SK-N-SH (cell line): ENCODE results near the gene UCMA. TPM values are rescaled to one million over a fixed set of nuclear protein-coding genes. Genes with fewer than 3 reads are reported as not detected.

ENCODE experiments used
- CTCF ChIA-PET: fragments of 300-600, 350-600 bp; formaldehyde crosslinking; extraction: SDS; loops from one replicate; lab custom pipeline; 2021; lab: Yijun Ruan, JAX
- POLR2A ChIA-PET: fragments of 350-600 bp; sonication (Branson Sonifier 250); formaldehyde crosslinking; extraction: SDS; loops from one replicate; lab custom pipeline; 2020; ENCODE audit warnings: antibody characterized with exemption, inconsistent platforms; lab: Yijun Ruan, JAX
- DNase-seq: peaks from one replicate; pipeline ENCODE4 v3.0.0; 2012
- H2AFZ ChIP-seq: fragments of 200-600 bp; sonication (generic); 2 replicates; pipeline ENCODE4 v1.8.1; 2016; ENCODE audit warnings: antibody characterized with exemption, mild to moderate bottlenecking, low read depth
- H3F3A ChIP-seq: fragments of 200-600 bp; sonication (generic); replicated peaks from 2 replicates; pipeline ENCODE3; 2016; ENCODE audit warnings: antibody characterized with exemption, mild to moderate bottlenecking; ENCODE audit not compliant: insufficient read depth
- H3K27ac ChIP-seq, 2 experiments: fragments of 200-500 bp in 1 of 2; fragments of 200-600 bp in 1 of 2; sonication (Bioruptor generic) in 1 of 2; sonication (generic), shearing (Covaris generic) in 1 of 2; 2 replicates each; pipeline versions ENCODE4 v1.5.1 to v1.6.1; 2014 to 2016; ENCODE audit warnings: low read depth in 2 of 2, inconsistent platforms in 1 of 2, low read length in 1 of 2, mild to moderate bottlenecking in 1 of 2, mixed read lengths in 1 of 2
- H3K27me3 ChIP-seq: fragments of 200-600 bp; sonication (generic), shearing (Covaris generic); 2 replicates; pipeline ENCODE4 v1.6.1; 2016; ENCODE audit warnings: mixed run types; ENCODE audit not compliant: insufficient read depth
- H3K36me3 ChIP-seq, 2 experiments: fragments of 200-500 bp in 1 of 2; fragments of 200-600 bp in 1 of 2; sonication (Bioruptor generic) in 1 of 2; sonication (generic) in 1 of 2; replicated peaks in 1 of 2; 2 replicates each; pipeline versions ENCODE3 to v1.5.1; 2014 to 2016; ENCODE audit warnings: low read length in 1 of 2, mild to moderate bottlenecking in 1 of 2; ENCODE audit not compliant: insufficient read depth in 2 of 2, control insufficient read depth in 1 of 2
- H3K4me1 ChIP-seq, 2 experiments: fragments of 200-500 bp in 1 of 2; fragments of 200-600 bp in 1 of 2; sonication (Bioruptor generic) in 1 of 2; sonication (generic), shearing (Covaris generic) in 1 of 2; 2 replicates each; pipeline versions ENCODE4 v1.5.1 to v1.6.1; 2014 to 2016; ENCODE audit warnings: low read depth in 1 of 2, low read length in 1 of 2, mixed run types in 1 of 2; ENCODE audit not compliant: insufficient read depth in 2 of 2, control insufficient read depth in 1 of 2
- H3K4me2 ChIP-seq: fragments of 200-600 bp; sonication (generic), shearing (Covaris generic); 2 replicates; pipeline ENCODE4 v1.6.1; 2017; ENCODE audit warnings: mixed run types
- H3K4me3 ChIP-seq, 2 experiments: fragments of 200-500 bp in 1 of 2; fragments of 200-600 bp in 1 of 2; sonication (Bioruptor generic) in 1 of 2; sonication (generic), shearing (Covaris generic) in 1 of 2; 2 replicates each; pipeline versions ENCODE4 v1.5.1 to v1.8.1; 2014 to 2016; ENCODE audit warnings: low read depth in 2 of 2, inconsistent platforms in 1 of 2, low read length in 1 of 2, mild to moderate bottlenecking in 1 of 2, mixed read lengths in 1 of 2, moderate library complexity in 1 of 2
- H3K79me2 ChIP-seq: fragments of 200-600 bp; sonication (generic); 2 replicates; pipeline ENCODE4 v1.8.1; 2017; ENCODE audit warnings: mild to moderate bottlenecking; ENCODE audit not compliant: insufficient read depth
- H3K9ac ChIP-seq: fragments of 200-600 bp; sonication (generic); 2 replicates; pipeline ENCODE4 v1.6.1; 2017; ENCODE audit warnings: mixed run types
- H3K9me2 ChIP-seq: fragments of 200-600 bp; sonication (generic); 2 replicates; pipeline ENCODE4 v1.6.1; 2017; ENCODE audit warnings: mixed run types
- H3K9me3 ChIP-seq: fragments of 200-600 bp; sonication (generic); 2 replicates; pipeline ENCODE4 v1.6.1; 2017; ENCODE audit warnings: mixed run types, mild to moderate bottlenecking, moderate library complexity
- H4K20me1 ChIP-seq: fragments of 200-600 bp; sonication (generic); 2 replicates; pipeline ENCODE4 v1.6.1; 2017; ENCODE audit warnings: mild to moderate bottlenecking, mixed run types; ENCODE audit not compliant: insufficient read depth
- EP300 ChIP-seq, 2 experiments: IDR thresholded peaks; 2 replicates each; pipeline versions ENCODE4 v1.4.0 to v1.6.1; 2012; ENCODE audit warnings: borderline replicate concordance in 1 of 2, low read depth in 1 of 2, low read length in 1 of 2
- EZH2phosphoT487 ChIP-seq: fragments of 200-600 bp; sonication (generic); IDR thresholded peaks from 2 replicates; pipeline ENCODE4 v1.6.1; 2017; ENCODE audit warnings: low read depth, mixed run types, mild to moderate bottlenecking, antibody characterized with exemption, moderate library complexity, borderline replicate concordance
- FOXJ3 ChIP-seq: sonication (generic); formaldehyde crosslinking; IDR thresholded peaks from 2 replicates; pipeline ENCODE4 v1.5.1; 2020; ENCODE audit warnings: mild to moderate bottlenecking, missing genetic modification reagents
- GABPA ChIP-seq: IDR thresholded peaks from 2 replicates; pipeline ENCODE4 v1.4.0; 2012; ENCODE audit warnings: low read depth, mild to moderate bottlenecking
- JUND ChIP-seq: IDR thresholded peaks from 2 replicates; pipeline ENCODE4 v1.4.0; 2012
- MEF2A ChIP-seq: IDR thresholded peaks from 2 replicates; pipeline ENCODE4 v1.4.0; 2012; ENCODE audit warnings: low read depth, borderline replicate concordance
- MXI1 ChIP-seq: IDR thresholded peaks from 2 replicates; pipeline ENCODE4 v1.6.1; 2012; ENCODE audit warnings: mild to moderate bottlenecking, low read depth, low read length, improper control_type of control experiment
- NFIC ChIP-seq: IDR thresholded peaks from 2 replicates; pipeline ENCODE4 v1.4.0; 2012; ENCODE audit warnings: borderline replicate concordance
- NRF1 ChIP-seq: IDR thresholded peaks from 2 replicates; pipeline ENCODE4 v1.6.1; 2012; ENCODE audit warnings: low read depth, mild to moderate bottlenecking, low read length
- RAD21 ChIP-seq: IDR thresholded peaks from 2 replicates; pipeline ENCODE4 v1.6.1; 2012; ENCODE audit warnings: mild to moderate bottlenecking, low read length
- RCOR1 ChIP-seq: fragments of 150-350 bp; IDR thresholded peaks from 2 replicates; pipeline ENCODE4 v1.6.1; 2017; ENCODE audit warnings: antibody characterized with exemption, low read length
- RFX5 ChIP-seq: IDR thresholded peaks from 2 replicates; pipeline ENCODE4 v1.6.1; 2012; ENCODE audit warnings: mild to moderate bottlenecking, improper control_type of control experiment, low read length
- RXRA ChIP-seq: IDR thresholded peaks from 2 replicates; pipeline ENCODE4 v1.4.0; 2012; ENCODE audit warnings: low read depth, mild to moderate bottlenecking, borderline replicate concordance
- TCF12 ChIP-seq: IDR thresholded peaks from 2 replicates; pipeline ENCODE4 v1.4.0; 2012
- TEAD4 ChIP-seq: IDR thresholded peaks from 2 replicates; pipeline ENCODE4 v1.4.0; 2012; ENCODE audit warnings: mild to moderate bottlenecking, borderline replicate concordance; ENCODE audit not compliant: insufficient read depth
- YY1 ChIP-seq: IDR thresholded peaks from 2 replicates; pipeline ENCODE4 v1.4.0; 2012; ENCODE audit warnings: low read depth, mild to moderate bottlenecking
- WGBS: methylation state at CpG from one replicate; pipeline ENCODE4 v1.1.6; 2017; ENCODE audit warnings: low lambda C conversion rate; 5-methylcytosine and 5-hydroxymethylcytosine counted together
- polyA plus RNA-seq, 3 experiments: library from polyadenylated mRNA; depleted of rRNA; stranded (reverse); fragments of >200 nt; gene quantifications; 2 replicates each; pipeline ENCODE4 v1.2.3, GENCODE V29; 2012
- TF ChIP-seq, protein P1 (sequence below): IDR thresholded peaks from 2 replicates; pipeline ENCODE4 v1.4.0; 2012; ENCODE audit warnings: low read depth, borderline replicate concordance
- TF ChIP-seq, protein P2 (sequence below): IDR thresholded peaks from 2 replicates; pipeline ENCODE4 v1.4.0; 2012; ENCODE audit warnings: low read depth
- TF ChIP-seq, protein P3 (sequence below): IDR thresholded peaks from 2 replicates; pipeline ENCODE4; 2012
- TF ChIP-seq, protein P4 (sequence below): fragments of 150-350 bp; IDR thresholded peaks from 2 replicates; pipeline ENCODE4 v1.6.1; 2017; ENCODE audit warnings: antibody characterized with exemption, low read length, low read depth, borderline replicate concordance

The UCMA gene
- polyA plus RNA-seq, 1 of the 3 experiments (the other 2 are of a cell fraction): not detected

DNA sequence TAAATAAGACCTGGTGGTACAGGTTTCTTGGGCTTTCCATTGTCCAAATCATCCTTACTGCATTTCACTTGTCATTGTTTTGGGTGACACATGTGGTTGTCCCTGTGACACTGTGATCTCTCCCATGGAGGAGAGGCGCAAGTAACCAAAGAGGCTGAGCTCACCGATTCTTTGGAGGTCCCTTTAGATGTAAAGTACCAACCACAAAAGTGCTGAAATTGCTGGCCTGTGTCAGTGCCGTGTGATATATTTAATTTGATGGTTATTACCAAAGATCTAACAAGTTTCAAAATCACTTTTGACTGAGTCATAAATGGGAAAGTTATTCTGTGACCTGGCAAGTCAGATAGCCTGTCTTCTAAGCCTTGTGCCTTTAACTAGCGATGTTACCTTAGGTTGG is 53.4 kb downstream of the UCMA start:
- POLR2A ChIA-PET: no interaction called here
- no peak overlapping the region for H2AFZ ChIP-seq
- no peaks in the 10 kb centered on the region for H3K79me2 ChIP-seq
- DNase-seq: no peak
- H3K27me3 ChIP-seq: no peaks in the 10 kb centered on the region
- no peaks in the 10 kb centered on the region for H3K9me3 ChIP-seq
- H3K9ac ChIP-seq: no peak overlapping the region
- no peaks in the 10 kb centered on the region for H4K20me1 ChIP-seq
- no peak overlapping the region for H3K27ac ChIP-seq
- H3K4me2 ChIP-seq: no peak overlapping the region
- H3K9me2 ChIP-seq: no peaks in the 10 kb centered on the region
- TF ChIP-seq RFX5: no peak
- TF ChIP-seq EP300 (IDR thresholded peaks at IDR 0.05; ENCODE audit: borderline replicate concordance in 1 of 2, low read depth in 1 of 2, low read length in 1 of 2): no peak
- TF ChIP-seq RAD21: no peak
- TF ChIP-seq TCF12: no peak
- no peak for TF ChIP-seq MEF2A
- TF ChIP-seq GABPA: no peak
- TF ChIP-seq, protein P1, sequence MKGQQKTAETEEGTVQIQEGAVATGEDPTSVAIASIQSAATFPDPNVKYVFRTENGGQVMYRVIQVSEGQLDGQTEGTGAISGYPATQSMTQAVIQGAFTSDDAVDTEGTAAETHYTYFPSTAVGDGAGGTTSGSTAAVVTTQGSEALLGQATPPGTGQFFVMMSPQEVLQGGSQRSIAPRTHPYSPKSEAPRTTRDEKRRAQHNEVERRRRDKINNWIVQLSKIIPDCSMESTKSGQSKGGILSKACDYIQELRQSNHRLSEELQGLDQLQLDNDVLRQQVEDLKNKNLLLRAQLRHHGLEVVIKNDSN: no peak
- no peak for TF ChIP-seq JUND
- no peak for TF ChIP-seq RXRA
- TF ChIP-seq YY1: no peak
- TF ChIP-seq NFIC: no peak
- TF ChIP-seq, protein P2, sequence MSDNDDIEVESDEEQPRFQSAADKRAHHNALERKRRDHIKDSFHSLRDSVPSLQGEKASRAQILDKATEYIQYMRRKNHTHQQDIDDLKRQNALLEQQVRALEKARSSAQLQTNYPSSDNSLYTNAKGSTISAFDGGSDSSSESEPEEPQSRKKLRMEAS: no peak
- TF ChIP-seq RCOR1: no peak
- TF ChIP-seq, protein P3, sequence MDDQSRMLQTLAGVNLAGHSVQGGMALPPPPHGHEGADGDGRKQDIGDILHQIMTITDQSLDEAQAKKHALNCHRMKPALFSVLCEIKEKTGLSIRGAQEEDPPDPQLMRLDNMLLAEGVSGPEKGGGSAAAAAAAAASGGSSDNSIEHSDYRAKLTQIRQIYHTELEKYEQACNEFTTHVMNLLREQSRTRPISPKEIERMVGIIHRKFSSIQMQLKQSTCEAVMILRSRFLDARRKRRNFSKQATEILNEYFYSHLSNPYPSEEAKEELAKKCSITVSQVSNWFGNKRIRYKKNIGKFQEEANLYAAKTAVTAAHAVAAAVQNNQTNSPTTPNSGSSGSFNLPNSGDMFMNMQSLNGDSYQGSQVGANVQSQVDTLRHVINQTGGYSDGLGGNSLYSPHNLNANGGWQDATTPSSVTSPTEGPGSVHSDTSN: no peak
- TF ChIP-seq EZH2phosphoT487: no peak
- TF ChIP-seq, protein P4, sequence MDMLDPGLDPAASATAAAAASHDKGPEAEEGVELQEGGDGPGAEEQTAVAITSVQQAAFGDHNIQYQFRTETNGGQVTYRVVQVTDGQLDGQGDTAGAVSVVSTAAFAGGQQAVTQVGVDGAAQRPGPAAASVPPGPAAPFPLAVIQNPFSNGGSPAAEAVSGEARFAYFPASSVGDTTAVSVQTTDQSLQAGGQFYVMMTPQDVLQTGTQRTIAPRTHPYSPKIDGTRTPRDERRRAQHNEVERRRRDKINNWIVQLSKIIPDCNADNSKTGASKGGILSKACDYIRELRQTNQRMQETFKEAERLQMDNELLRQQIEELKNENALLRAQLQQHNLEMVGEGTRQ: no peak
- no peak for TF ChIP-seq FOXJ3 (CRISPR knock-in tag)
- no peak for TF ChIP-seq NRF1
- TF ChIP-seq TEAD4: no peak
- TF ChIP-seq MXI1: no peak
- TF ChIP-seq, all 33 proteins: peak for 0
- CTCF ChIA-PET: interaction anchor here (1.0 to 2.4 kb wide), 2 partner anchors 20 to 26 kb away, joined by 4 to 10 read pairs; partner anchors contain the start of gene MCM10
- H3K4me1 ChIP-seq: no peaks in the 10 kb centered on the region
- H3F3A ChIP-seq: no peaks in the 10 kb centered on the region
- no peak overlapping the region for H3K4me3 ChIP-seq
- 100% methylated on average over 4 of the region's 4 CpGs for WGBS
- peaks cover 10 to 20% of the 10 kb centered on the region in 2 experiments for H3K36me3 ChIP-seq
